ENCODE measurements around the gene CEP128. TPM values are rescaled to one million over a fixed set of nuclear protein-coding genes. Genes with fewer than 3 reads are reported as not detected.

Gene CEP128
- total RNA-seq, 1 experiment from 2014 or later: 29.3 TPM

- no peak for TF ChIP-seq EZH2 (IDR thresholded peaks at IDR 0.05; ENCODE audit: low read depth)
- no peak for TF ChIP-seq CTCF (conservative IDR thresholded peaks at IDR 0.05)
- Histone ChIP-seq H2AFZ (no peak overlapping the region), H4K20me1 (ENCODE audit: insufficient read depth) (no peaks in the 10 kb centered on the region), H3K4me2 (peak overlapping the region; percentile 84), H3K9me2 (ENCODE audit: insufficient read depth) (no peaks in the 10 kb centered on the region), H3K9me3 (ENCODE audit: insufficient read depth, low read depth) (no peaks in the 10 kb centered on the region), H3K79me2 (ENCODE audit: low read depth) (peaks cover 17% of the 10 kb centered on the region), H3F3A (ENCODE audit: insufficient read depth, low read depth) (no peaks in the 10 kb centered on the region), H3K4me1 (replicated peaks; ENCODE audit: insufficient read depth) (peaks cover 14% of the 10 kb centered on the region), H3K27me3 (ENCODE audit: insufficient read depth, low read depth) (no peaks in the 10 kb centered on the region), H3K27ac (no peak overlapping the region), H3K4me3 (no peak overlapping the region; the same call in 1 of the 2 replicates), H3K36me3 (ENCODE audit: low read depth) (no peaks in the 10 kb centered on the region)
- no TSS peak for BruUV-seq (replicated peaks)
- ChIA-PET POLR2A (ENCODE audit: unreplicated experiment) (no interaction called here), CTCF (no interaction called here)
- intact Hi-C loops (cut with micrococcal nuclease; ENCODE audit: unreplicated experiment): no loop called here
- no peak for DNase-seq
Measured at GRCh38 chr14:80940146-80940545, 1.4 kb downstream of the CEP128 start.

GRCh38 chr14:80933686-80934085 lies 7.9 kb downstream of the CEP128 start:
- Histone ChIP-seq H3K9me3 (ENCODE audit: insufficient read depth, low read depth) (no peaks in the 10 kb centered on the region), H3K27ac (no peak overlapping the region), H3K27me3 (ENCODE audit: insufficient read depth, low read depth) (no peaks in the 10 kb centered on the region), H3K79me2 (ENCODE audit: low read depth) (peaks cover 12% of the 10 kb centered on the region; the same call in 1 of the 2 replicates), H3F3A (ENCODE audit: insufficient read depth, low read depth) (no peaks in the 10 kb centered on the region), H3K9me2 (ENCODE audit: insufficient read depth) (no peaks in the 10 kb centered on the region), H3K4me2 (no peak overlapping the region), H4K20me1 (ENCODE audit: insufficient read depth) (no peaks in the 10 kb centered on the region), H3K36me3 (ENCODE audit: low read depth) (no peaks in the 10 kb centered on the region), H2AFZ (no peak overlapping the region), H3K4me3 (no peak overlapping the region), H3K4me1 (replicated peaks; ENCODE audit: insufficient read depth) (peaks cover 10% of the 10 kb centered on the region; the same call in 1 of the 2 replicates)
- intact Hi-C loops (cut with micrococcal nuclease; ENCODE audit: unreplicated experiment): no loop called here
- no peak for DNase-seq
- POLR2A ChIA-PET (ENCODE audit: unreplicated experiment): no interaction called here
- TF ChIP-seq EZH2 (IDR thresholded peaks at IDR 0.05; ENCODE audit: low read depth): no peak
- no peak for TF ChIP-seq CTCF (conservative IDR thresholded peaks at IDR 0.05)
- CTCF ChIA-PET: no interaction called here
- no TSS peak for BruUV-seq (replicated peaks)

- intact Hi-C loops (cut with micrococcal nuclease; ENCODE audit: unreplicated experiment): no loop called here
- CTCF ChIA-PET: no interaction called here
Measured at GRCh38 chr14:80933282-80933681, 8.3 kb downstream of the CEP128 start.

More at GRCh38 chr14:80933282-80933681, 8.3 kb downstream of the CEP128 start:
- no peak for DNase-seq
- H3K27me3 ChIP-seq (ENCODE audit: insufficient read depth, low read depth): no peaks in the 10 kb centered on the region
- POLR2A ChIA-PET (ENCODE audit: unreplicated experiment): no interaction called here
- peaks cover 10% of the 10 kb centered on the region; the same call in 1 of the 2 replicates for H3K4me1 ChIP-seq (replicated peaks; ENCODE audit: insufficient read depth)
- TF ChIP-seq CTCF (conservative IDR thresholded peaks at IDR 0.05): no peak
- no peak for TF ChIP-seq EZH2 (IDR thresholded peaks at IDR 0.05; ENCODE audit: low read depth)
- no peak overlapping the region for H2AFZ ChIP-seq
- H3K9me2 ChIP-seq (ENCODE audit: insufficient read depth): no peaks in the 10 kb centered on the region
- H3F3A ChIP-seq (ENCODE audit: insufficient read depth, low read depth): no peaks in the 10 kb centered on the region
- H3K36me3 ChIP-seq (ENCODE audit: low read depth): no peaks in the 10 kb centered on the region
- H3K4me3 ChIP-seq: no peak overlapping the region
- no peak overlapping the region for H3K4me2 ChIP-seq
- no peaks in the 10 kb centered on the region for H3K9me3 ChIP-seq (ENCODE audit: insufficient read depth, low read depth)
- H3K27ac ChIP-seq: no peak overlapping the region
- peaks cover 12% of the 10 kb centered on the region; the same call in 1 of the 2 replicates for H3K79me2 ChIP-seq (ENCODE audit: low read depth)
- no peaks in the 10 kb centered on the region for H4K20me1 ChIP-seq (ENCODE audit: insufficient read depth)
- BruUV-seq (replicated peaks): no TSS peak

Measured in PC-9 (cell line).